Astrocyte (in vitro differentiated cells and primary cell): ENCODE data around the gene CACNA1B. TPM values are rescaled to one million over a fixed set of nuclear protein-coding genes. Genes with fewer than 3 reads are reported as not detected.

Experiments used
- DNase-seq: peaks from one replicate; pipeline ENCODE4 v3.0.0-alpha.2; 2010; ENCODE audit warnings: low read depth
- FAIRE-seq: peaks from 2 replicates; lab custom pipeline; 2011; peaks lifted over from hg19 to GRCh38; lab: Jason Lieb, UNC
- H2AFZ ChIP-seq: 2 replicates; pipeline ENCODE4 v1.6.0; 2012; ENCODE audit warnings: low read depth, low read length, inconsistent platforms
- H3K27ac ChIP-seq: 2 replicates; pipeline ENCODE4 v1.5.1; 2011; ENCODE audit warnings: low read depth, low read length, inconsistent platforms
- H3K27me3 ChIP-seq: 2 replicates; pipeline ENCODE4 v1.6.0; 2011; ENCODE audit warnings: low read length, inconsistent platforms; ENCODE audit not compliant: insufficient read depth
- H3K36me3 ChIP-seq: 2 replicates; pipeline ENCODE4 v1.5.1; 2011; ENCODE audit warnings: low read length, inconsistent platforms; ENCODE audit not compliant: insufficient read depth
- H3K4me1 ChIP-seq: 2 replicates; pipeline ENCODE4 v1.5.1; 2011; ENCODE audit warnings: low read length, inconsistent platforms; ENCODE audit not compliant: insufficient read depth
- H3K4me2 ChIP-seq: 2 replicates; pipeline ENCODE4 v1.6.0; 2012; ENCODE audit warnings: low read length, inconsistent platforms
- H3K4me3 ChIP-seq: 2 replicates; pipeline ENCODE4 v1.5.1; 2011; ENCODE audit warnings: low read depth, mild to moderate bottlenecking, low read length, inconsistent platforms; ENCODE audit not compliant: insufficient read depth
- H3K79me2 ChIP-seq: 2 replicates; pipeline ENCODE4 v1.6.0; 2012; ENCODE audit warnings: mild to moderate bottlenecking, low read length, inconsistent platforms; ENCODE audit not compliant: insufficient read depth
- H3K9ac ChIP-seq: 2 replicates; pipeline ENCODE4 v1.6.0; 2012; ENCODE audit warnings: mild to moderate bottlenecking, low read length, inconsistent platforms
- H3K9me3 ChIP-seq: 2 replicates; pipeline ENCODE4 v1.5.1; 2012; ENCODE audit warnings: low read depth, mild to moderate bottlenecking, low read length, inconsistent platforms; ENCODE audit not compliant: insufficient read depth
- H4K20me1 ChIP-seq: 2 replicates; pipeline ENCODE4 v1.6.0; 2012; ENCODE audit warnings: low read length, inconsistent platforms; ENCODE audit not compliant: insufficient read depth
- H3K27ac Mint-ChIP-seq: one replicate; pipeline ENCODE4 v1.8.0; 2021; ENCODE audit warnings: mild to moderate bottlenecking, mixed read lengths; ENCODE audit not compliant: unreplicated experiment
- H3K27me3 Mint-ChIP-seq: one replicate; pipeline ENCODE4 v1.8.0; 2021; ENCODE audit warnings: low read depth, mixed read lengths; ENCODE audit not compliant: unreplicated experiment
- H3K36me3 Mint-ChIP-seq: one replicate; pipeline ENCODE4 v1.8.0; 2021; ENCODE audit warnings: low read depth, mixed read lengths; ENCODE audit not compliant: unreplicated experiment
- H3K4me1 Mint-ChIP-seq: one replicate; pipeline ENCODE4 v1.8.0; 2021; ENCODE audit warnings: low read depth, mixed read lengths; ENCODE audit not compliant: unreplicated experiment
- H3K4me3 Mint-ChIP-seq: one replicate; pipeline ENCODE4 v1.8.0; 2021; ENCODE audit warnings: mild to moderate bottlenecking, moderate library complexity, mixed read lengths; ENCODE audit not compliant: unreplicated experiment
- H3K9me3 Mint-ChIP-seq: one replicate; pipeline ENCODE4 v1.8.0; 2021; ENCODE audit warnings: mild to moderate bottlenecking, mixed read lengths; ENCODE audit not compliant: unreplicated experiment
- EZH2 ChIP-seq: IDR thresholded peaks from 2 replicates; pipeline ENCODE4 v1.6.1; 2012; ENCODE audit warnings: mild to moderate bottlenecking, low read length, inconsistent platforms; ENCODE audit not compliant: insufficient read depth
- total RNA-seq: library from RNA; stranded (reverse); gene quantifications from 2 replicates; pipeline ENCODE4 v1.2.1, GENCODE V29; 2021
- TF ChIP-seq, protein P1 (sequence below): IDR thresholded peaks from 2 replicates; pipeline ENCODE4 v1.5.1; 2011; ENCODE audit warnings: low read depth, mild to moderate bottlenecking, inconsistent platforms, low read length, moderate library complexity; ENCODE audit not compliant: insufficient read depth

Gene CACNA1B
- total RNA-seq, 1 donor from 2014 or later = 3.1 TPM

DNA sequence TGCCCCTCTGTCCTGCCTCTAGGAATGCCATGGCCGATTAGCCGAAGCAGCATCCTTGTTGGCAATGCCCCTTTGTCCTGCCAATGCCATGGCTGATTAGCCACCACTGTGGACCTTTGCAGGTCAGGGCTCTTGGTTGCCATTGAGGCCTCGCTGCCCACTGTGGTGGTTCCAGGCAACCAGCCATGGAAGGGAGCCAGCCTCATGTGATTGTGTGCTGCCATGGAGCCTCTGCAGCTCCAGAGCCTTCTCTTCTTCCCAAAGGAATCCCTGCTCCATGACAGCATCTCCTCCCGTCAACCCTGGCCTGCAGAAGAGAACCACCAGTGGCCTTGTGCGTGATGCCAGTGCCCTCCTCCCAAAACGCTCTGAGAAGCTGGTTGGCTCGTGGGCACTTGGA, 187.0 kb downstream of the CACNA1B start:
- H3K9me3 ChIP-seq = peaks cover 9% of the 10 kb centered on the region
- H3K4me3 ChIP-seq = no peak overlapping the region
- H3K4me2 ChIP-seq = no peak overlapping the region
- no peak overlapping the region for H3K4me3 Mint-ChIP-seq
- no peak overlapping the region for H3K27ac ChIP-seq
- DNase-seq (no peak), FAIRE-seq (no peak)
- H3K36me3 Mint-ChIP-seq = peaks cover 16% of the 10 kb centered on the region
- no peaks in the 10 kb centered on the region for H4K20me1 ChIP-seq
- H3K9ac ChIP-seq = no peak overlapping the region
- no peaks in the 10 kb centered on the region for H3K27me3 ChIP-seq
- TF ChIP-seq EZH2 = no peak
- TF ChIP-seq, protein P1, sequence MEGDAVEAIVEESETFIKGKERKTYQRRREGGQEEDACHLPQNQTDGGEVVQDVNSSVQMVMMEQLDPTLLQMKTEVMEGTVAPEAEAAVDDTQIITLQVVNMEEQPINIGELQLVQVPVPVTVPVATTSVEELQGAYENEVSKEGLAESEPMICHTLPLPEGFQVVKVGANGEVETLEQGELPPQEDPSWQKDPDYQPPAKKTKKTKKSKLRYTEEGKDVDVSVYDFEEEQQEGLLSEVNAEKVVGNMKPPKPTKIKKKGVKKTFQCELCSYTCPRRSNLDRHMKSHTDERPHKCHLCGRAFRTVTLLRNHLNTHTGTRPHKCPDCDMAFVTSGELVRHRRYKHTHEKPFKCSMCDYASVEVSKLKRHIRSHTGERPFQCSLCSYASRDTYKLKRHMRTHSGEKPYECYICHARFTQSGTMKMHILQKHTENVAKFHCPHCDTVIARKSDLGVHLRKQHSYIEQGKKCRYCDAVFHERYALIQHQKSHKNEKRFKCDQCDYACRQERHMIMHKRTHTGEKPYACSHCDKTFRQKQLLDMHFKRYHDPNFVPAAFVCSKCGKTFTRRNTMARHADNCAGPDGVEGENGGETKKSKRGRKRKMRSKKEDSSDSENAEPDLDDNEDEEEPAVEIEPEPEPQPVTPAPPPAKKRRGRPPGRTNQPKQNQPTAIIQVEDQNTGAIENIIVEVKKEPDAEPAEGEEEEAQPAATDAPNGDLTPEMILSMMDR = no peak
- H3K36me3 ChIP-seq = no peaks in the 10 kb centered on the region
- H3K4me1 ChIP-seq = no peaks in the 10 kb centered on the region
- no peaks in the 10 kb centered on the region for H3K4me1 Mint-ChIP-seq
- H3K9me3 Mint-ChIP-seq = no peaks in the 10 kb centered on the region
- peaks cover 8% of the 10 kb centered on the region for H3K27me3 Mint-ChIP-seq
- no peak overlapping the region for H2AFZ ChIP-seq
- H3K79me2 ChIP-seq = no peaks in the 10 kb centered on the region
- H3K27ac Mint-ChIP-seq = no peak overlapping the region

- H3K36me3 ChIP-seq = no peaks in the 10 kb centered on the region
- TF ChIP-seq, protein P1 = no peak
- TF ChIP-seq EZH2 = no peak
- Mint-ChIP-seq H3K27ac (no peak overlapping the region), H3K4me3 (no peak overlapping the region), H3K9me3 (no peaks in the 10 kb centered on the region), H3K4me1 (no peaks in the 10 kb centered on the region), H3K27me3 (peaks cover 8% of the 10 kb centered on the region), H3K36me3 (peaks cover 16% of the 10 kb centered on the region)
- H3K79me2 ChIP-seq = no peaks in the 10 kb centered on the region
- no peak overlapping the region for H3K4me3 ChIP-seq
- no peak overlapping the region for H3K9ac ChIP-seq
- H3K27me3 ChIP-seq = no peaks in the 10 kb centered on the region
- H2AFZ ChIP-seq = no peak overlapping the region
- no peak overlapping the region for H3K4me2 ChIP-seq
- H4K20me1 ChIP-seq = no peaks in the 10 kb centered on the region
- peaks cover 9% of the 10 kb centered on the region for H3K9me3 ChIP-seq
- DNase-seq (no peak), FAIRE-seq (no peak)
- H3K27ac ChIP-seq = no peak overlapping the region
- H3K4me1 ChIP-seq = no peaks in the 10 kb centered on the region
Observed at GRCh38 chr9:138065287-138065686, 187.7 kb downstream of the CACNA1B start.

DNA sequence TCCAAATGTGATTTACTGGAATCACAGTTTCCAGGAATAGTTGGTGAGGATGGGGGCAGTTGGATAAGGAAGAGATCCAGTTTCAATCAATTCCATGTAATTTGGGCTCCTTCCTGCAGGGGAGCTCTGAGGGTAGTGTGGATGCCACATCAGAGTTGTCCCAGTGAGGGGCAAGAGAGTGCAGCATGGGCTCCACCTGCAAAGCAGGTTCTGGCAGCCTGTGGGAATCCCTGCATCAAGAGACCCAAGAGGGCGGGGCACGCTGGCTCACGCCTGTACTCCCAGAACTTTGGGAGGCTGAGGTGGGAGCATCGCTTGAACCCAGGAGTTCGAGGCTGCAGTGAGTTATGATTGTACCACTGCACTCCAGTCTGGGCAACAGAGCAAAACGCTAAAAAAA, 188.5 kb downstream of the CACNA1B start:
- no peak overlapping the region for H2AFZ ChIP-seq
- H4K20me1 ChIP-seq = no peaks in the 10 kb centered on the region
- H3K79me2 ChIP-seq = no peaks in the 10 kb centered on the region
- H3K36me3 Mint-ChIP-seq = peaks cover 16% of the 10 kb centered on the region
- H3K4me3 Mint-ChIP-seq = no peak overlapping the region
- no peaks in the 10 kb centered on the region for H3K27me3 ChIP-seq
- H3K27me3 Mint-ChIP-seq = peaks cover 13% of the 10 kb centered on the region
- no peak overlapping the region for H3K4me2 ChIP-seq
- no peaks in the 10 kb centered on the region for H3K4me1 ChIP-seq
- H3K27ac ChIP-seq = no peak overlapping the region
- H3K9me3 Mint-ChIP-seq = no peaks in the 10 kb centered on the region
- DNase-seq = no peak
- no peak overlapping the region for H3K27ac Mint-ChIP-seq
- H3K4me1 Mint-ChIP-seq = no peaks in the 10 kb centered on the region
- H3K4me3 ChIP-seq = no peak overlapping the region
- no peak for FAIRE-seq
- H3K9ac ChIP-seq = no peak overlapping the region
- H3K9me3 ChIP-seq = peaks cover 5% of the 10 kb centered on the region
- H3K36me3 ChIP-seq = no peaks in the 10 kb centered on the region
- TF ChIP-seq, protein P1 = no peak
- TF ChIP-seq EZH2 = no peak
